Suprapubic skin (tissue), 4 donors: ENCODE results near the gene ALDH1A2.

Experiments
- POLR2A ChIP-seq, 2 donors: fragments of 450-650 bp; IDR thresholded peaks; one replicate each; pipeline ENCODE4 v1.6.1; 2017; ENCODE audit warnings: antibody characterized with exemption in 2 of 2, mild to moderate bottlenecking in 2 of 2, moderate library complexity in 2 of 2
- POLR2AphosphoS5 ChIP-seq, 3 donors: sonication (generic); formaldehyde crosslinking; IDR thresholded peaks; one replicate each; pipeline ENCODE4 v1.6.1; 2017; ENCODE audit warnings: antibody characterized with exemption in 3 of 3

- TF ChIP-seq POLR2AphosphoS5 (IDR thresholded peaks at IDR 0.05) (no peak), POLR2A (IDR thresholded peaks at IDR 0.05) (no peak)
Observed at GRCh38 chr15:58078591-58078990, 13.1 kb upstream of the ALDH1A2 start.
